Measurements from ENCODE around the gene ZSWIM1. TPM values are rescaled to one million over a fixed set of nuclear protein-coding genes. Genes with fewer than 3 reads are reported as not detected.

The ZSWIM1 gene
- total and polyA plus RNA-seq, 8 donors: 1.7 to 13.4 (median 3.5) TPM

- peaks cover 30 to 74% (median 59%) of the 10 kb centered on the region in 4 donors for H3K4me1 ChIP-seq
- peaks cover 3 to 27% (median 18%) of the 10 kb centered on the region in 4 donors for H3K36me3 ChIP-seq
- peak within 1 kb of the TSS; percentile 75 to 97 (median 89) for H3K4me3 ChIP-seq
- no peaks in the 10 kb centered on the region for H3K27me3 ChIP-seq
- H3K27ac ChIP-seq: peak within 1 kb of the TSS; percentile 81 to 93 (median 84)
- peak; percentile 96 to 100 for DNase-seq
- 0 to 2% (median 0%) methylated on average over 16 to 36 of the region's 36 CpGs for WGBS, 5 donors
- intact Hi-C loops (cut with DNase I; ENCODE audit: low total_unique reads): no loop called here
- TF ChIP-seq EP300 (IDR thresholded peaks at IDR 0.05) (no peak), POLR2A (IDR thresholded peaks at IDR 0.05) (no peak), POLR2AphosphoS5 (IDR thresholded peaks at IDR 0.05) (peak; percentile 50 to 89 (median 79))
- H3K9me3 ChIP-seq: no peaks in the 10 kb centered on the region
Measured at GRCh38 chr20:45857114-45857881, 23.7 kb upstream of the ZSWIM1 start, which contains the start of the genes ACOT8 and ZSWIM3. Gene ACOT8 (minus strand): TSS chr20:45857392. CDS start chr20:45857315, 77 bp downstream. Gene ZSWIM3 (plus strand): TSS chr20:45857614. CDS start chr20:45857826, 212 bp downstream.

DNA sequence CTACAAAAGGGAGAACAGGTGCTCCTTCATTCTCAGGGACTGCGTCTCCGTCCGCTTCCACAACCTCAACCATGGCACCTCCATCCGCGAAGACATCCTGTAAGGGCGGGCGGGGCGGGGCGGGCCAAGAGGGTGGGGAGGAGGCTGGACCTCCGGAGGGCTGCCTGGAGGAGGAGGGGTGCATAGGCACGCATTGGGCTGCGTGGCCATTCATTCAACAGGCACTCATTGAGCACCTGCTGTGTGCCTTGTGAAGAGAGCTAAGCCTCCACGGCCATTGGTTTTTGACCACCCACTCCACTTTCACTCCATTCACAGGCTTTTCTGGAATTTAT, 23.2 kb upstream of the ZSWIM1 start:
- 9 to 21% (median 12%) methylated on average over 3 to 13 of the region's 13 CpGs for WGBS, 5 donors
- H3K27me3 ChIP-seq: no peaks in the 10 kb centered on the region

GRCh38 chr20:45859916-45860315, 21.1 kb upstream of the ZSWIM1 start:
- no peak for TF ChIP-seq EP300 (IDR thresholded peaks at IDR 0.05)
- no peak for TF ChIP-seq POLR2AphosphoS5 (IDR thresholded peaks at IDR 0.05)
- TF ChIP-seq POLR2A (IDR thresholded peaks at IDR 0.05): no peak
- TF ChIP-seq, protein P1, sequence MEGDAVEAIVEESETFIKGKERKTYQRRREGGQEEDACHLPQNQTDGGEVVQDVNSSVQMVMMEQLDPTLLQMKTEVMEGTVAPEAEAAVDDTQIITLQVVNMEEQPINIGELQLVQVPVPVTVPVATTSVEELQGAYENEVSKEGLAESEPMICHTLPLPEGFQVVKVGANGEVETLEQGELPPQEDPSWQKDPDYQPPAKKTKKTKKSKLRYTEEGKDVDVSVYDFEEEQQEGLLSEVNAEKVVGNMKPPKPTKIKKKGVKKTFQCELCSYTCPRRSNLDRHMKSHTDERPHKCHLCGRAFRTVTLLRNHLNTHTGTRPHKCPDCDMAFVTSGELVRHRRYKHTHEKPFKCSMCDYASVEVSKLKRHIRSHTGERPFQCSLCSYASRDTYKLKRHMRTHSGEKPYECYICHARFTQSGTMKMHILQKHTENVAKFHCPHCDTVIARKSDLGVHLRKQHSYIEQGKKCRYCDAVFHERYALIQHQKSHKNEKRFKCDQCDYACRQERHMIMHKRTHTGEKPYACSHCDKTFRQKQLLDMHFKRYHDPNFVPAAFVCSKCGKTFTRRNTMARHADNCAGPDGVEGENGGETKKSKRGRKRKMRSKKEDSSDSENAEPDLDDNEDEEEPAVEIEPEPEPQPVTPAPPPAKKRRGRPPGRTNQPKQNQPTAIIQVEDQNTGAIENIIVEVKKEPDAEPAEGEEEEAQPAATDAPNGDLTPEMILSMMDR (IDR thresholded peaks at IDR 0.05): no peak
- 87 to 94% (median 93%) methylated on average over 3 to 5 of the region's 5 CpGs for WGBS, 5 donors
- H3K9me3 ChIP-seq: no peaks in the 10 kb centered on the region
- no peak overlapping the region for H3K27ac ChIP-seq
- peaks cover 25 to 48% (median 38%) of the 10 kb centered on the region in 4 donors for H3K4me1 ChIP-seq
- peaks cover 0 to 2% (median under 1%) of the 10 kb centered on the region in 4 donors for H3K36me3 ChIP-seq
- intact Hi-C loops (cut with DNase I; ENCODE audit: low total_unique reads): no loop called here
- H3K4me3 ChIP-seq: no peak overlapping the region
- no peaks in the 10 kb centered on the region for H3K27me3 ChIP-seq
- no peak for DNase-seq

More for the DNA sequence above, 23.2 kb upstream of the ZSWIM1 start:
- Histone ChIP-seq H3K27ac (peak overlapping the region; percentile 81 to 93 (median 84)), H3K4me3 (peak overlapping the region; percentile 75 to 97 (median 89)), H3K36me3 (peaks cover 0 to 21% (median 13%) of the 10 kb centered on the region in 4 donors), H3K4me1 (peaks cover 30 to 69% (median 56%) of the 10 kb centered on the region in 4 donors), H3K9me3 (no peaks in the 10 kb centered on the region)
- TF ChIP-seq POLR2A (IDR thresholded peaks at IDR 0.05) (no peak), EP300 (IDR thresholded peaks at IDR 0.05) (no peak), POLR2AphosphoS5 (IDR thresholded peaks at IDR 0.05) (no peak)
- TF ChIP-seq, protein P1 (IDR thresholded peaks at IDR 0.05): no peak
- intact Hi-C loops (cut with DNase I; ENCODE audit: low total_unique reads): no loop called here
- DNase-seq: no peak

- H3K4me3 ChIP-seq: no peak overlapping the region
- H3K27ac ChIP-seq: peak overlapping the region in 2 of 5 donors; percentile 30 to 38
- no peaks in the 10 kb centered on the region for H3K9me3 ChIP-seq
- no peaks in the 10 kb centered on the region for H3K36me3 ChIP-seq
- no peak for DNase-seq
- H3K27me3 ChIP-seq: no peaks in the 10 kb centered on the region
- WGBS, 5 donors: 52 to 70% (median 64%) methylated on average over 7 of the region's 7 CpGs
- peaks cover 17 to 40% (median 30%) of the 10 kb centered on the region in 4 donors for H3K4me1 ChIP-seq
- intact Hi-C loops (cut with DNase I; ENCODE audit: low total_unique reads): no loop called here
- no peak for TF ChIP-seq POLR2A (IDR thresholded peaks at IDR 0.05)
- no peak for TF ChIP-seq POLR2AphosphoS5 (IDR thresholded peaks at IDR 0.05)
- no peak for TF ChIP-seq EP300 (IDR thresholded peaks at IDR 0.05)
- TF ChIP-seq, protein P1 (IDR thresholded peaks at IDR 0.05): no peak
Measured at GRCh38 chr20:45860560-45861220, 20.3 kb upstream of the ZSWIM1 start.

Data from stomach (tissue), 9 donors.